Stimulated activated CD4-positive, alpha-beta T cell treated with anti-CD3 and anti-CD28 coated beads, TNF-alpha, amount 100 ng/mL, for 48 hours (primary cell): Measurements from ENCODE around the gene CHCHD10.
"Not testable (repeated sequence)": the region's sequence is repeated elsewhere in the genome, so short reads cannot be mapped to it uniquely, and the experiment has no call there.

Source experiments
- DNase-seq, 3 donors: peaks; one replicate each; pipeline ENCODE4 v3.0.0-alpha.2; 2020; ENCODE audit warnings: low read depth in 3 of 3

The CHCHD10 gene

DNA sequence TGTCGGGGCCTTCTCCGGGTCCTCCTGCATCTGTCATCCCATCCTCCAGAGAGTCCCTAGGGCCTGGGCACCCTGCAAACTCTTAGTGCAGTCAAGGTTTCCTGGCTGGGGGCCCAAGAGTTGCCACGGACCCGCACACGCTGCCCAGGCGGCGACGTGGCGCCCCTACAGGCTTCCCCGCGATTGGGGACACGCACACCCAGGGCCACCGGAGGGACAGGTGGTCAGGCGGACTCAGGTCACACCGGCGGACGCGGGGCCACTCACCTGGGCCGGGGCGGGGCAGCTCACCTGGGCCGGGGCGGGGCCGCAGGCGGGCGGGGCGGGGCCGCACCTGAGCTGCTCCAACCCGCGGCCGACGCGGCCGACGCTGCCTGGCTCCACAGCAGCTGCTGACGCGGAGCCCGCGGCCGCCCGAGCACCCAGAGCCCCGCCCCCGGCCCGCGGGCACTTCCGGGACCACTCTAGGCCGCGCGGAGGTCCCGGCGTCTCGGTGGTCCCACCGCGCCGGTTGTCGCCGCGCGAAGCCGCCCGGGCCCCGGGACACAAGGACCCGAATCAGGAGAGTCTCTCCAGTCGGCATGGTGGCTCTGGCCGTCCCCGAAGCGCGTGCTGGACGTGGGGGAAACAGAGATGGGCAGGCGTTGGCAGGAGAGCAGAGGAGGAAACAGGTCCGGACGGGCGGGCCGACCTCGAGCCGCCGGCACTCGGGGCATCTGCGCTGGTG is 16.9 kb downstream of the CHCHD10 start, which contains the start of gene ZNF70:
Gene ZNF70, minus strand, starts transcription at position 399 of the 727 bp plus-strand sequence. CDS start 5,972 bp downstream, outside the sequence.
- peak; percentile 59 to 76 (median 60) for DNase-seq

DNA sequence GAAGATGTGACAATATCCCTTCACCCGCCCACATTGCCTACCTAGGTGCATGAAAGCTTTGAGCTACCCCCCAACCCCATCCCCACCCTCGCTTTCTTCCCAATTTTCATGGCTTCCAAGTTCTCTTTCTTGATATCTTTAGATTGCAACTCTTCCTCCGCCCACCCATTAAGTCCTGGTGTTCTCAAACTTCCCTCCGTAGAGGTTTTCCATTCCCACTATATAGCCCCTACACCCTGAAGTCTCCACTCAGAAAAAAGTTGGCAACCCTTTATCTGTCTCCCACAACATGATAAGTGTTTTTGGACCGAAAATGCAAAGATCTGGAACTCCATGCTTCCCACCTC is 17.4 kb downstream of the CHCHD10 start:
- DNase-seq, result no peak

DNA sequence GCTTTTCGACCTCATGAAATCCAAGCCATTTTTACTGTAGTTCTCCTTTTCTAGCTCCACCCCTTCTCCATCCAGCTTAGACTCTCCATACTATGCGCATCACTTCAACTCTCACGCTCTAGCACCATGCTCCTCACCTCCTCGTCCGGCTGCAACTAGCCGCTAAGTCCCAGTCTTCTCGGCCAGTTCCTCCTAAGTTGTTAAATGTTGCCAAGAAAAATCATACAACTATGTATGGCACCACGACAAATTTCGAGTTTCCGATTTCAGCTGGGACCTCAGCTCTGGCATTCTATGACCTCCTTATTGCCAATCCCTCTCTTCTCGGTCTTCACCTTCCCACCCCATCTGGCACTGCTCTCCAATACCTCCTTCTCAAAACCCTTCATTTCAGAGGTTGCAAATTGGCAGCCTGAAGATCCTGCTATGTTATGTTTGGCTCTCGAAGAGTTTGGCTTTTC is 17.9 kb downstream of the CHCHD10 start:
- DNase-seq, result no peak

DNA sequence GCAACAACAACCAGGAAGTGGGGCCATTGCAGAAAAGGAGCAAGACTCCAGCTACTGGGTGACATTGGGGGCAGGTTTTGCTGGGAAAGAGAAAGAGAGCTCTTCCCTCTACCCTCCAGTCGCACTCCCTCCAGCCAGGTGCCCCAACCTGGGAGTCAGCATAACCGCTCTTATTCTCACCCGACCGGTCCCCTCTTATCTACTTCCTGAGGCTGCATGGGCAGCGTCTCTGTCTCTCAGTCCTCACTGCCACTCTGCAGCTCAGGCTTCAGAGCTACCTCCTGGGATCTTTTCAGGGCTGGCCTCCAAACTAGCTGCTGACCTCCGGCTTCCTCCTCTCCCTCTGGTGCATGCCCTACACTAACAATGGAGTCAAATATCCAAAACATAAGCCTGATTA is 22.0 kb downstream of the CHCHD10 start:
- no peak for DNase-seq

DNA sequence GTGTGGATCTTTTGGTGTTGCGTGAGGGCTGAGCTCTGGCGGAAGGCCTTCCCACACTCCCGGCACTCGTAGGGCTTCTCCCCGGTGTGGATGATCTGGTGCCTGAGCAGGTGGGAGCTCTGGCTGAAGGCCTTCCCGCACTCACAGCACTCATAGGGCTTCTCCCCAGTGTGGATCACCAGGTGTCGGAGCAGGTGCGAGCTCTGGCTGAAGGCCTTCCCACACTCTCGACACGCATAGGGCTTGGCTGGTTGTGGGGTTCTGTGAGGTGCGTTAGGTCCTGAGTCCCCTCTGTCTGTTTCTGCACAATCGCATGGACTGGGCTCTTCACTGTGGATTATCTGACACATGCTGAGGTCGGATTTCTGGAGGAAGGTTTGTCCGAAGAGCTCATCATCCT is 23.3 kb downstream of the CHCHD10 start:
- DNase-seq, result no peak

DNA sequence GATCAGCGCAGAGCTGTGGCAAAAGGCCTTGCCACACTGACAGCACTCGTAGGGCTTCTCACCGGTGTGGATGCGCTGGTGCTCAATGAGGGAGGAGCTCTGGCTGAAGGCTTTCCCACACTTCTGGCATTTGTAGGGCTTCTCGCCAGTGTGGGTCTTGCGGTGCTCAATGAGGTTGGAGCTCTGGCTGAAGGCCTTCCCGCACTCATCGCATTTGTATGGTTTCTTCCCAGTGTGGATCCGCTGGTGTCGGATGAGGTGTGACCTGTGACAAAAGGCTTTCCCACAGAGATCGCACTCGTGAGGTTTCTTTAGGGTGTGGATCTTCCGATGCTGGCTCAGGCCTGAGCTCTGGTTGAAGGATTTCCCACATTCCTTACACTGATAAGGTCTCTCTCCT is 23.8 kb downstream of the CHCHD10 start:
- DNase-seq, result no peak

DNA sequence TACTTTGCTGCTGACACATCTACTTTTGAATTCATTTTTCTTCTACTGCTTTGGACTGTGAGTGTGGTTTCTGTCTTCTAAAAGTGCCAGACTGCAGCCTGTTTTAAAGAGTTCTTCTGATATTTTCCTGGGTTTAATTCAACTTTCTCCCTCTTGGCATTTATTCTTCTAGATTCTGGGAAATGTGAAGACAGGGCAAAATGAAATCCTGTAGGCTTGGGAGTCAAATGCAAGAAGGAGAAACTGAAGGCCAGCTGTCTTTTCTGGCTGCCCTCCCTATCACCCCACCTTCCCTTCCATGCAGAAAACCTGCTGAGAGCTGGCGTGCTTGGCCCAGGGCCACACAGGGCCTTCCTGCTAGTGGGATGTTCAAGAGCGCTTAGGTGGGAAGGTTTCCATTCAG is 24.5 kb downstream of the CHCHD10 start:
- DNase-seq, result no peak

DNA sequence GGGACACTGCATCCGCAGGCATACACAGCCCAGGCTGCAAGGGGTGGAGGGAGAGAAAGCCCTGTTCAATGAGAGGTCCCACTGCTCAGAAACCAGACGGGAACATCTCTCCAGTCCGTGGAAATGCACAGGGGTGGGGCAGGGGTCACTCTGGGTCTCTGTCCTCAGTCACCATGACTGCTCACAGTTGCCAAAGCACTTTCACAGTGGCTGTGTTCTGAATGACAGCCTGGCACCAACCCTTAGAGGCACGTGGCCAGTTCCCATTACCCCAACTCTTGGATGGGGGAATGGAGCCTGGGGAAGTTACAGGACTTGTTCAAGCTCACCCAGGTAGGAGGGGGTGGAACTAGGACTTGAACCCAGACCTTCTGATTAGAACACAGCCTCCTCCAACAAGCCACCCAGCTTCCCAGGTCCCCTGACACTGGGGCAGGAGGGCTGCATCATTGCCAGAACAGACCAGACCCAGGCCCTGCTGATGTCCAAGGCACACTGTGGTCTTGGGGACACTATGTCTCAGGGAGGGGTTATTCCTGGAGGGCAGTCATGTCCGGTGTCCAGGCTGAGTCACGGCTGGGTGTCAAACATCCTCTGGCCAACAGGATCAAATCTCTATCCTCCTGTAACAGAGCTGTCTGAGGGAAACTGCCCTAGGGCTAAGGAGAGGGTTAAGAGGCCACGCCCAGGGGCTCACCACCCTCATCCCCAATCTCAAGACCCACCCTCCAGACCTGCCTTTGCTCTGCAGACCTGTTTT is 25.1 kb downstream of the CHCHD10 start:
- DNase-seq, result no peak

DNA sequence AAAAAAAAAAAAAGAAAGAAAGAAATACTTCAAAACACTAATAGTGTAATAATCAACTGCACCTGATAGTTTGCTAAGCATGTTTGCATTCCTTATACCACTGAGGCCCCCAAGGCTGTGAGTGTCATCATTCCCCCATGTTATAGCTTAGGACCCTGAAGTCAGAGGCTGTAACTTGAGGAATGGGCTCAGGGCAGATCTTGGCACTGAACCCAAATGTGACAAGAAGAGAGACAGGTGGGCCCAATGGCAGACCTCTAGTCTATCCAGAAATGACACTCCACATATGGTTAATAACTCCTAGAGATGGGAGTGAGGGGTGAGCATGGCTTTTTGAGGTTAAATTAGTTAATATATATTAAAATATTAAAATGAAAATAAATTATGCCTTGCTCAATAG is 30.1 kb downstream of the CHCHD10 start:
- no peak for DNase-seq

DNA sequence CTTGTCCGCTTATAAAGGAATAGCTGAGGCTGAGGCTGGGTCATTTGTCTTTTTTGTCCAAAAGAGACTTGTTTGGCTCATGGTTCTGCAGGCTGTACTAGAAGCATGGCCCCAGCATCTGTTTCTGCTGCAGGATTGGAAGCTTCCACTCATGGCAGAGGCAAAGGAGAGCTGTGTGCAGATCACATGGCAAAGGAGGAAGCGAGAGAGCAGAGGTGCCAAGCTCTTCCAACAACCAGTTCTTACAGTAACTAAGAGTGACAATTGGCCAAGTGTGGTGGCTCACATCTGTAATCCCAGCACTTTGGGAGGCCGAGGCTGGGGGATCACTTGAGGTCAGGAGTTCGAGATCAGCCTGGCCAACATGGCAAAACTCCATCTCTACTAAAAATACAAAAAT is 39.7 kb downstream of the CHCHD10 start:
- not testable (repeated sequence) for DNase-seq

DNA sequence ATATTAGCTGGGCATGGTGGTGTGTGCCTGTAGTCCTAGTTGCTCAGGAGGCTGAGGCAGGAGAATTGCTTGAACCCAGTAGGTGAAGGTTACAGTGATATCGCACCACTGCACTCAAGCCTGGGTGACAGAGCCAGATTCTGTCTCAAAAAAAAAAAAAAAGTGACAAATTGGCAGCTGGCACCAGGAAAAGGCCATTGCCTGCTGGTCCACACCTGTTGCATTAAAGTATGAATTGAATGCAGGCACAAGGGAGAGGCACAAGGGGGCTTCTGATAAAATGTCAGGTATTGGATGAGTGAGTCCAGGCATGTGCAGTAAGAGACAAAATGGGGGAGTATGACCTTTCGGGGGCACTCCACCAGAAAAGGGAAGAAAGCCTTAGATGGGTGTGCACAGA is 45.0 kb downstream of the CHCHD10 start:
- no peak for DNase-seq

DNA sequence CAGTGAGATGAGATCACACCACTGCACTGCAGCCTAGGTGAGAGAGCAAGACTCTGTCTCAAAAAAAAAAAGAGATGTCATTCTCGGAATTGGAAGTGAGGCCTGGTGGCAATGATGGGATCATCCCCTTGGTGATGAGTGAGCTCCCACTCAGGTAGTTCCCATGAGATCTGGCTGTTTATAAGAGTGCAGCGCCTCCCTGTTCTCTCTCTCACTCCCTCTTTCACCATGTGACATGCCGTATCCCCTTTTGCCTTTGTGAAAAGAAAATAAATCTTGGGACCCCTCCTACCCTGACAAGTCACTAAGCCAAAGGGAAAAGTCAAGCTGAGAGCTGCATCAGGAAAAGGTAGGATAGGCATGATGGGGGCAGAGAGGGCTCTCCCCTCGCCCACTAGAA is 45.6 kb downstream of the CHCHD10 start:
- no peak for DNase-seq

DNA sequence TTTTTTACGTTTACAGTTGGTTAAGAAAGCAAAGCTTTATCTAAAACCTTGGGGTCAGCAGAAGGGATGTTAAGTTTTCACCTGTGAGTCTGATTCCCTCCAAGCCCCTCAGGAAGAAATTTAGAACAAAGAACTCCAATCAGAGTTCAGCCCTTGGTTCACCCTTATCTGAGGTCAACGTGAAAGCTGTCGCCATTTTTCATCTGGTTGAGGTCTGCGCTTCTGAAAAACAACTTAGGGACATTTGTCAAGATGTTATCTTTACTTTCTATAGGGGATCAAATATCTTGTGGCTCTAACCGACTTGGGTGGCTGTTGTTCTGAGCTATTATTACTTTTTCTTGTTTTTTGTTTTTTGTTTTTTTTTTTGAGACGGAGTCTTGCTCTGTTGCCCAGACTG is 46.9 kb downstream of the CHCHD10 start:
- DNase-seq, result no peak

DNA sequence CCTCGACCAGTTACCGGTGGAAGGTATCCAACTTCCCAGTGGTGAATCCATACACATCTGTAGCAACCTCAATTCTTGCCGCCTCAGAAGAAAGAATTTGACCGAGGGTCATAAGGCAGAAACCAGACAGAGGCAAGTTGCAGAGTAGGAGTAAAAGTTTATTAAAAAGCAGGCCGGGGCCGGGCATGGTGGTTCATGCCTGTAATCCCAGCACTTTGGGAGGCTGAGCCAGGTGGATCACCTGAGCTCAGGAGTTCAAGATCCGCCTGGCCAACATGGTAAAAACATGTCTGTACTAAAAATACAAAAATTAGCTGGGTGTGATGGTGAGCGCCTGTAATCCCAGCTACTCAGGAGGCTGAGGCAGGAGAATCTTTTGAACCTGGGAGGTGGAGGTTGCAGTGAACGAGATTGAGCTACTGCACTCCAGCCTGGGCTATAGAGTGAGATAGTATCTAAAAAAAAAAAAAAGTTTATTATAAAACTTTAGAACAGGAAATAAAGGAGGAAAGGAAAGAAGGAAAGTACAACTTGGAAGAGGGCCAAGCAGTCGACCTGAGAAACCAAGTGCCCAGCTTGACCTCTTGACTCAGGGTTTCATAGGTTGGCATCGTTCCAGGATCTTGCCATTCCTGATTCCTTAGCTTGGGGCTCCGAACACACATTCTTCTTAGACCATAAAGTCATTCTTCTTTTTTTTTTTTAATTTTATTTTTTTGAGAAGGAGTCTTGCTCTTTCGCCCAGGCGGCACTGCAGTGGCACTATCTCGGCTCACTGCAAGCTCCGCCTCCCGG is 49.2 kb downstream of the CHCHD10 start:
- DNase-seq, result no peak

DNA sequence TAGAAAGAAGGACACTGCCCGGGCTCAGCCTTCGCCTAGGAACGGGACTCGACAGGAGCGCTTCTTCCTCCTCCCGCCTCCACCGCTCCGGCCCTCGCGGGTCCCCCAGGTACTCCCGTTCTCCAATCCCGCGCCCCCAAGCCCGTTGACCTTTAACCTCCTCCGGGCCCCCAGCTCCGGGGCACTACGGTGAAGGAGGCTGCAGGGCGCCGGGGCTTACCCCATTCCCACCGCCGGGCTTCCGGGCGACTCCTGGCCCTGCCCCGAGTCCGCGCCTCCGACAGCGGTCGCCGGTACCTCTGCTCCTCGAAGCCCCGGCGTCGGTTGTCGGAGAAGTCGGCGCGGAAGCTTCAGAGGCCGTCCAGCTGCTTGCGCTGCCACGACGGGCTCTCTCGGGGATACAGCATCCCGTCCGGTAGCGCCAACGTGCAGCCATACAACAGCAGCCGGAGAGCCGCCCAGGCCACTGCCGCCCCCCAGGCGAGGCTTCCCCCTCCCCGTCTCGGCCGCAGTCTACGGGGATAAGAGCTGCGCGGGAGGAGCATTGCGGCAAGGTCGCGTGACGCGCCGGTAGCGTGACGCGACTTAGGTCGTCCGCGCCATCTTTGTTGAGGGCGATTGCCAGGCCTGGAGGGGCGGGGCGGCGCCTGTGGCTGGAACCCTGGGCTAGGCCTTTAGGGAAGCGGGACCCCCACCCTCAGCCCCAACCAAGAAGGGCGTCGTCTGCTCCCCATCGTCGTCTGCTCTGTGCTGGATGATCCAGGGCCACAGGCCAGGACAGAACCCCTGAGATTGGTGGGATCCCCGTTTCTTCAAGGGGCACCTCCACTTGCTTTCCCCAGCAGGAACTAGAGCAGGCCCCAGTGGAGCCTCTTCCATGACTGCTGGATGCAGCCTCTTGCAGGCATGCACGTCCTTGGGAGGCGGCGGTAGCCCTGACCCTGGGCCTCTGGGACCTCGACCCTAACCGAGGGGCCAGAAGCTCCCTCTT is 50.7 kb downstream of the CHCHD10 start:
- peak; percentile 61 to 79 (median 65) for DNase-seq
